DMS114 treated with DMSO at 0.1 percent for 48 hours (cell line): ENCODE measurements around the gene GLIS2.

Source experiments
- DNase-seq: peaks from one replicate; lab custom pipeline; 2025; ENCODE audit not compliant: unreplicated experiment; lab: John Stamatoyannopoulos, UW

Gene GLIS2

GRCh38 chr16:4315186-4316107 lies at the start of gene GLIS2:
Gene GLIS2, plus strand, starts transcription at chr16:4316067. Its CDS starts 16,214 bp downstream, at chr16:4332281.
- DNase-seq = peak; percentile 38

- no peak for DNase-seq
Observed at GRCh38 chr16:4266372-4266771, 49.5 kb upstream of the GLIS2 start.

GRCh38 chr16:4270091-4270490 lies 45.8 kb upstream of the GLIS2 start:
- no peak for DNase-seq

GRCh38 chr16:4270595-4270994 lies 45.3 kb upstream of the GLIS2 start:
- DNase-seq = no peak

DNA sequence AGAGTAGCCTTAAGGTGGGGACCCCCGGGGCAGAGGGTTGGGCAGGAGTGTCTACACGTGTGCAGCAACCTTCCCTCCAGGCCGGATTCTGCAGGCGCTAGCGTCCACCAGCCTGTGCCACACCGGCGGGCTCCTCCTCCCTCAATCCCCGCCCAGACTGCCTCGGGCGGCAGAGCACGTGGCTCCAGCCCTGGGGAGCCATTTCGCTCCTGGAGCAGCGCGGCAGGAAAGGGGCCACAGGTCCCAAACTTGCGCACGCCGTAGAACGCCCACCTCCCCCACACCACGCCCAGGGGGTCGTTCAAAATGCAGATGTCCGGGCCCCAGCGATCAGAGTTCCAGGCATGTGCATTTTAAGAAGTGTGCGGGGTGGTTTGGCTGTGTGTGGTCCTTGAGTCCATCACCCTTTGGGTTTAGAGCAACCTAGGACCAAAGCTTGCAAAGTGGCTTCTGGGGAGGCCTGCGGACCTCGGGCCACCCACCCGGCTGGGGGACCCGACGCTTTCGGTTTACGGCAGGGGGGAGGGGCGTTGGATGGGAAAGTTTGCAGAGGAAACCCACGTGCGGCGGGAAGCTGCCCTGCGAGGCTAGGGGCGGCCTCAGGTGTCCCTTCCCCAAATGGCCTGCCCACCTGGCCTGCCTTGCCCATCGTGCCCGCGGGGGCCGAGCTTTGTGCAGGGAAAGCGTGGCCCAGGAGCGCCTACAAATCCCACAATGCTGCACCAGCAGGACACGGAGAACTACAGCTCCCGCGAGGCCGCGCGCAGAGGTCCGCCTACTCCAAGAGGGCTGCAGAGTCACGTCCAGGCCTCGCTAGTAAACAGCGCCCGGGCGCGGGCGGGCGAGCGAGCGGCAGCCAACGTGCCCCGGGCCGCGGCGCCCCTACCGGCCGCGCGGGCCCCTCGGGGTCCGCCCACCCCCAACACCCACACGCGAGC lies 44.4 kb upstream of the GLIS2 start:
- peak; percentile 79 for DNase-seq

DNA sequence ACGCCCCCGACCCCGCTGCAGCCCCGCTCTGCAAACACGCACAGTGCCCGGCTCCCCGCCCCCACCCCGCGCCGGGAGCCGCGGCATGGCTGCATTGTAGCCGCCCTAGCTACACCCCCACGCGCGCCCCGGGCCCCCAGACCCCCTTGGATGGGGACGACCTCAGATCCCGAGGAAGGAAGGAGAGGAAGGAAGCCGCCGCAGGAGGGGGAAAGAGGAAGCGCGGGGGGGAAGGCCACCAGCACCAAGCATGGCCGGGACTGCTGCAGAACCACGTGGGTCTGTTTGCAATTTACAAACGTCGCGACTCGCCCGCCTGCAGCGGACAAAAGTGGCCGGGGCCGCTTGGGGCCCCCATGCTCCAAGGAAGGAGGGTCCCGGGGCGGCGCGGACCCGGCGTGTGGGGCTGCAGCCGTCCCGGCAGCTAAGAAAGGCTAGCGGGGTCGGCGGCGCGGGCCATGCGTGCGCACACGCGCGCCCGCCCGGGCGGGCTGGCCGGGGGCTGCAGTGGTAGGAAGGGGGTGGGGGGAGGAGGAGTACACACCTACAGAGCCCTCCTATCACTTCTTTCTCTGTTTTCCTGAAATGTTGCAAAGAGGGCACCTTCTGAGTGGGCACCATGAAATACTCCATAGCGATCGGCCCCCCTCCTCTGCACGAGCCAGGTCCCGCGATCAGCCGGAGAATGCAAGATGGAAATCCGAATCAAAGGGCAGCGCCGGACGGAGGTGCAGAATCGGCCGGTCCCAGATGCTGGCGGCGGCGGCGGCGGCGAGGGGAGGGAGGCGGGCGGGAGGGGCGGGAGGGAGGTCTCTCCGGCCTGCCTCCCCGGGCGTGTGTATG lies 43.5 kb upstream of the GLIS2 start:
- DNase-seq = no peak

DNA sequence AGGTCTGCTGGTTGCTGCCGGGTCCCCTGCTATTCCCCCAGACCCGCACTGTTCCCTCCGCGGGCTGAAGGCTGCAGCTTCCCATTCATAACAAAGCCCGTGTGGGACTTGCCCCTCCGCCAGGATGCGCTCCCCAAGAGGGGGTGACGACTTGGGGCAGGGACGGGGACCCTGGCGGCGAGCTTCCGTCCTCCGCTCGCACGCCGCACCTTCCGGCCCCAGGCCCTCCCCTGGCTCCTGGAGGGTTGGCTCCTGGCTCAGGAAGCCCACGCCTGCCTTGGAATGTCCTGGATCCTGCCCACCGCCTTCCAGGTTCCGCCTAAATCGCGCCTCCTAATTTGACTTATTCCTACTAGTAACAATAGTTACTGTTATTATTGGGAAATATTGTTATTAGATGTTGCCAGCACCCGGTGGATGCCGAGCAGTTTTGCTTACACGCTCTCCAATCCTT lies 42.0 kb upstream of the GLIS2 start:
- DNase-seq = peak; percentile 21

DNA sequence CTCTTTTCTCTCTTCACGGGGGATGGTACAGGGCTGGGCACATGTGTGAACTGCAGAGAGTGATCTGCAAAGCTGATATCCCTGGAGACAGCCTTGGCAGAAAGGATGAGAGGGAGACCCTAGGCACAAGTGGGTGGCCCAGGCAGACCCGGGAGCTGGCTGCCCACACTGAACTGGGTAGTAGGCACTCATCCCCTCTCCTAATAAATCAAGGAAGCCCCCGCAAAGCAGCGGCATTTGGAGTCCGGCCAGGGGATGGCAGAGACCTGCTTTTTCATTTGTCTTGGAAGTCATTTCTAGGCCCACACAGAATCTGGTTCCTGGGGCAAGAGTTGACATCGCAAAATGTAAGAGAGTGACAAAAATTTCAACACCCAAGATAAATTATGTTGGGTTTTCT lies 40.0 kb upstream of the GLIS2 start:
- DNase-seq = no peak

- DNase-seq = no peak
Observed at GRCh38 chr16:4277987-4278513, 37.8 kb upstream of the GLIS2 start.

DNA sequence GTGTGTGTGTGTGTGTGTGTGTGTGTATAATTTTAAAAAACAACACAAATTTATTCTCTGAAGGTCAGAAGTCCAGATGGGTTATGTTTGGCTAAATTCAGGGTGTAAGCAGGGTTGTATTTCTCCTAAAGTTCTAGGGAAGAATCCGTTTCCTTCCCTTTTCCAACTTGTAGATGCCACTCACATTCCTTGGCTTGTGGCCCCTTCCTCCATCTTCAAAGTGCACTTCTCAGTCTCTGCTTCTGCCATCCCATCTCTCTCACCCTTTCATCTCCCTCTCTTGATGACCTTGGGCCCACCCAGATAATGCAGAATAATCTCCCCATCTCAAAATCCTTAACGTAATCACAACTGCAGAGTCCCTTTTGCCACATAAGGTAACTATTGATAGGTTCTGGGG lies 35.2 kb upstream of the GLIS2 start:
- no peak for DNase-seq

- DNase-seq = no peak
Observed at GRCh38 chr16:4283441-4283840, 32.4 kb upstream of the GLIS2 start.

DNA sequence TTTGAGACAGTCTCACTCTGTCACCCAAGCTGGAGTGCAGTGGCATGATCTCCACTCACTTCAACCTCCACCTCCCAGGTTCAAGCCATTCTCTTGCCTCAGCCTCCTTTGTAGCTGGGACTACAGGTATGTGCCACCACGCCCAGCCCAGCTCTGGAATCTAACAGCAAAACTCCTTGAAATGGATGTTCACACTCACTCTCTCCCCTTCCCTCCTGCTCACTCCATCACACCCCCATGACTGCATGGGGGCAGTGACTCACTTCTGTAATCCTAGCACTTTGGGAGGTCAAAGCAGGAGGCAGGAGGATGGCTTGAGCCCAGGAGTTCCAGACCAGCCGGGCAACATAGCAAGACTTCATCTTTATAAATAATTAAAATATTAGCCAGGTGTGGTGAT lies 31.9 kb upstream of the GLIS2 start:
- no peak for DNase-seq

DNA sequence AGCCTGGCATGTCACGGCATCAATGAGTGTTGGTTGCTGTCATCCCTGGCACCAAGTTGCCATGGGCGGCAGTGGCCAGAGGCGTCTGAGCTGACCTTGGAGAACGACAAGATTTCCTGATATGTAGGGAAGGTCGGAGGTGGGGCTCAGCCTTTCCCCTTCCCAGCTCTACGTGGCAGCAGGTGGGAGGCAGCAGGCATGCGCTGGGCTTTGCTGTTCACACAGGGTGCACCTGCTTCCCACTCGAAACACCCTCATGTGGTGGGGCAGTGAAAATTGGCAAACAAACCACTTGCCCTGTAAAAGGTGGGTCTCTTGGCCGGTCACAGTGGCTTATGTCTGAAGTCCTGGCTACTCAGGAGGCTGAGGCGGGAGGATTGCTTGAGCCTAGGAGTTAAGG lies 30.7 kb upstream of the GLIS2 start:
- no peak for DNase-seq

GRCh38 chr16:4288148-4288921 lies 27.5 kb upstream of the GLIS2 start:
- DNase-seq = no peak

GRCh38 chr16:4290236-4290830 lies 25.5 kb upstream of the GLIS2 start:
- DNase-seq = no peak

DNA sequence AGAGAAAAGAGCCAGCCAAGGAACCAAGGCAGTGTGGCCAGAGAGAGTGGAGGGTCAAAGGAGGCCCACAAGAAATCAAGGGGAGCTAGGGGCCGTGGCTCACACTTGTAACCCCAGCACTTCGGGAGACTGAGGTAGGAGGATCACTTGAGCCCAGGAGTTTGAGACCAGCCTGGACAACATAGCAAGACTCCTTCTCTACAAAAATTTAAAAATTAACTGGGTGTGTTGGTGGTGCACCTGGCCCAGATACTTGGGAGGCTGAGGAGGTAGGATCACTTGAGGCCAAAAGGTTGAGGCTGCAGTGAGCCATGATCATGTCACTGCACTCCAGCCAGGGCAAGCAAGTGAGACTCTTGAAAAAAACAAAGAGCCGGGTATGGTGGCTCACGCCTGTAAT lies 24.2 kb upstream of the GLIS2 start:
- no peak for DNase-seq

GRCh38 chr16:4293181-4293716 lies 22.6 kb upstream of the GLIS2 start:
- no peak for DNase-seq

DNA sequence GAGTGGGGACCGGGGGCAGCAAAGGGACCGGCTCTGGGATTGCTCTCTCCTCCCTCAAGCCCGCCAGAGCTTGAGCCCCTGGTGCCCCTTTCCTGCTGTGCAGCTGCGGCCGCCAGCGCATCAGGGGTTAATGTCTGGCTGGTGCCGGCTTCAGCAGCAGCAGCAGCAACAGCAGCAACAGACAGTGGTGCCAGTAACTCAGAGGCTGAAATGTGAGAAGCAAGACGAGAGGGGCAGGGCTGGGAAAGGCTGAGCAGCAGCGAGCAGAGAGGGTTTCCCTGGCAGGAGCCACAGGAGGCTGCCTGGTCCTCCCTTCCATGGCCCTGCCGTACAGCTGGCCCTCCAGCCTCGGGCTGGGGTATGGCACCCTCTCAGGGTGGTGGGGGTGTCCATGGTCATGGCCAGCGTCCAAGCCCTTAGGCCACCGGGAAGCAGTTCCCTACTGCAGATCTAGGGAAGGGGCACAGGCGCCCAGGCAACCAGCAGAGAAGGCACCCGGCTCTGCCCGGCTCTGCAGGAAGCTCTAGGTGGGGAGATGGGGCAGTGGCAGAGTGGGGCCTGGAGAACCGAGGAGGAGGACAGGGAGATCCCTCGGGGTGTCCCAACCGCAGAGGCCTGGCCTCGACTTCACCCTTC lies 21.9 kb upstream of the GLIS2 start:
- DNase-seq = no peak

DNA sequence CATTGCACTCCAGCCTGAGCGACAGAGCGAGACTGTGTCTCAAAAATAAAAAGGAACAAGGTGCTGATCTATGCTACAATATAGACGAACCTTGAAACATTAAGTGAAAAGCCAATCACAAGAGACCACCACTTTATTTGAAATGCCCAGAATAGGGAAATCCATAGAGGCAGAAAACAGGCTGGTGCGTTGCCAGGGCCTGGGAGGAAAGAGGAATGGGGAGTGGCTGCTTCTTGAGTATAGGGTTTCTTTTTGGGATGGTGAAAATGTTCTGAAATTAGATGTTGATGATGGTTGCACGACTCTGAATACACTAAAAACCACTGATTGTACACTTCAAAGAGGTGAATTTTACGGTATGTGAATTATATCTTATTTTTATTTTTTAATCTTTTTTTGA lies 20.3 kb upstream of the GLIS2 start:
- no peak for DNase-seq
